MCF 10A (cell line): ENCODE results near the gene ZNF280D. TPM values are rescaled to one million over a fixed set of nuclear protein-coding genes. Genes with fewer than 3 reads are reported as not detected.
A peak's percentile ranks its signal among the peaks of the same experiment; 100 is the strongest.

Experiments
- BruUV-seq: library from RNA; stranded (reverse); fragments of 400-500 nt; replicated peaks from 2 replicates; lab custom pipeline; 2021; lab: Mats Ljungman, UMichigan
- CTCF ChIA-PET: fragments of 300-600 bp; sonication (Branson Sonifier 250); formaldehyde crosslinking; extraction: SDS; loops from one replicate; lab custom pipeline; 2021; ENCODE audit warnings: antibody characterized with exemption, inconsistent platforms; lab: Yijun Ruan, JAX
- POLR2A ChIA-PET: fragments of 300-600, 350-650 bp; sonication (Branson Sonifier 250); formaldehyde crosslinking; extraction: SDS; loops from one replicate; lab custom pipeline; 2020; ENCODE audit warnings: antibody characterized with exemption, inconsistent platforms; lab: Yijun Ruan, JAX
- DNase-seq: peaks from one replicate; pipeline ENCODE4 v3.0.0-alpha.2; 2018; ENCODE audit not compliant: unreplicated experiment
- H3K27ac Mint-ChIP-seq: one replicate; pipeline ENCODE4 v1.8.0; 2022; ENCODE audit warnings: mild to moderate bottlenecking, low read depth, mixed read lengths; ENCODE audit not compliant: unreplicated experiment
- H3K27me3 Mint-ChIP-seq: one replicate; pipeline ENCODE4 v1.8.0; 2022; ENCODE audit warnings: mixed read lengths; ENCODE audit not compliant: insufficient read depth, unreplicated experiment
- H3K36me3 Mint-ChIP-seq: one replicate; pipeline ENCODE4 v1.8.0; 2022; ENCODE audit warnings: mild to moderate bottlenecking, moderate library complexity, mixed read lengths; ENCODE audit not compliant: insufficient read depth, unreplicated experiment
- H3K4me1 Mint-ChIP-seq: one replicate; pipeline ENCODE4 v1.8.0; 2022; ENCODE audit warnings: mixed read lengths; ENCODE audit not compliant: insufficient read depth, unreplicated experiment
- H3K4me3 Mint-ChIP-seq: one replicate; pipeline ENCODE4 v1.8.0; 2022; ENCODE audit warnings: mild to moderate bottlenecking, moderate library complexity, mixed read lengths; ENCODE audit not compliant: unreplicated experiment
- H3K9me3 Mint-ChIP-seq: one replicate; pipeline ENCODE4 v1.8.0; 2022; ENCODE audit warnings: mixed read lengths; ENCODE audit not compliant: unreplicated experiment
- CTCF ChIP-seq: fragments of 200-600 bp; IDR thresholded peaks from one replicate; pipeline ENCODE4 v1.8.0; 2022; ENCODE audit warnings: antibody characterized with exemption, mild to moderate bottlenecking; ENCODE audit not compliant: unreplicated experiment
- intact Hi-C: fragments of 100-400 bp; cut with micrococcal nuclease; formaldehyde crosslinking; loops from 2 replicates; pipeline ENCODE4 v1.14.1; 2022
- total RNA-seq: library from RNA; stranded (reverse); gene quantifications from 2 replicates; pipeline ENCODE4 v1.2.3, GENCODE V29; 2022

ZNF280D gene
- total RNA-seq, 1 experiment from 2014 or later, result 30.8 TPM

GRCh38 chr15:56600380-56600779 lies 132.9 kb downstream of the ZNF280D start:
- no peaks in the 10 kb centered on the region for H3K36me3 Mint-ChIP-seq
- H3K4me1 Mint-ChIP-seq, result no peaks in the 10 kb centered on the region
- no peak for TF ChIP-seq CTCF
- BruUV-seq, result no TSS peak
- CTCF ChIA-PET, result no interaction called here
- peaks cover 5% of the 10 kb centered on the region for H3K9me3 Mint-ChIP-seq
- POLR2A ChIA-PET, result interaction anchor here (0.7 kb wide), 1 partner anchor 278 kb away, joined by 4 read pairs; no protein-coding TSS in a partner anchor
- H3K4me3 Mint-ChIP-seq, result no peak overlapping the region
- intact Hi-C loops, result no loop called here
- no peak for DNase-seq
- H3K27ac Mint-ChIP-seq, result no peak overlapping the region
- H3K27me3 Mint-ChIP-seq, result no peaks in the 10 kb centered on the region

GRCh38 chr15:56598991-56599390 lies 134.3 kb downstream of the ZNF280D start:
- Mint-ChIP-seq H3K9me3 (no peaks in the 10 kb centered on the region), H3K27me3 (no peaks in the 10 kb centered on the region), H3K27ac (no peak overlapping the region), H3K4me3 (no peak overlapping the region), H3K4me1 (no peaks in the 10 kb centered on the region), H3K36me3 (no peaks in the 10 kb centered on the region)
- POLR2A ChIA-PET, result interaction anchor here (0.6 kb wide), 1 partner anchor 319 kb away, joined by 3 read pairs; no protein-coding TSS in a partner anchor
- intact Hi-C loops, result no loop called here
- CTCF ChIA-PET, result no interaction called here
- no TSS peak for BruUV-seq
- peak; percentile 50 for DNase-seq
- no peak for TF ChIP-seq CTCF

- no peak overlapping the region for H3K4me3 Mint-ChIP-seq
- no peaks in the 10 kb centered on the region for H3K4me1 Mint-ChIP-seq
- peaks cover 17% of the 10 kb centered on the region for H3K9me3 Mint-ChIP-seq
- CTCF ChIA-PET, result interaction anchor here (1.1 kb wide), 1 partner anchor 8 kb away, joined by 3 read pairs; no protein-coding TSS in a partner anchor
- peaks cover 4% of the 10 kb centered on the region for H3K36me3 Mint-ChIP-seq
- no peak overlapping the region for H3K27ac Mint-ChIP-seq
- DNase-seq, result no peak
- no peaks in the 10 kb centered on the region for H3K27me3 Mint-ChIP-seq
- BruUV-seq, result no TSS peak
- intact Hi-C loops, result no loop called here
- POLR2A ChIA-PET, result no interaction called here
- TF ChIP-seq CTCF, result no peak
These were observed 145.6 kb downstream of the ZNF280D start for GRCh38 chr15:56587686-56588085.

GRCh38 chr15:56586206-56586605 lies 147.1 kb downstream of the ZNF280D start:
- H3K27me3 Mint-ChIP-seq, result no peaks in the 10 kb centered on the region
- TF ChIP-seq CTCF, result no peak
- intact Hi-C loops, result no loop called here
- peaks cover 14% of the 10 kb centered on the region for H3K9me3 Mint-ChIP-seq
- POLR2A ChIA-PET, result interaction anchor here (1.6 kb wide), 1 partner anchor 9 kb away, joined by 4 read pairs; no protein-coding TSS in a partner anchor
- CTCF ChIA-PET, result no interaction called here
- H3K27ac Mint-ChIP-seq, result no peak overlapping the region
- no peak overlapping the region for H3K4me3 Mint-ChIP-seq
- DNase-seq, result no peak
- H3K4me1 Mint-ChIP-seq, result no peaks in the 10 kb centered on the region
- no TSS peak for BruUV-seq
- peaks cover 4% of the 10 kb centered on the region for H3K36me3 Mint-ChIP-seq
